ENCODE results near the gene ADAMTSL1. TPM values are rescaled to one million over a fixed set of nuclear protein-coding genes. Genes with fewer than 3 reads are reported as not detected.

The ADAMTSL1 gene
- total and polyA plus RNA-seq, 5 experiments from 2014 or later, result not detected

- H3K9me3 Mint-ChIP-seq, result peaks cover 0 to 2% (median 0%) of the 10 kb centered on the region in 9 donors
- no peaks in the 10 kb centered on the region for H3K27me3 Mint-ChIP-seq
- POLR2A ChIA-PET, result no interaction called here
- H3K4me3 Mint-ChIP-seq, result no peak overlapping the region
- ATAC-seq (no peak), DNase-seq (no peak)
- H3K27ac Mint-ChIP-seq, result no peak overlapping the region
- H3K4me1 Mint-ChIP-seq, result no peaks in the 10 kb centered on the region
- no peaks in the 10 kb centered on the region for H3K36me3 Mint-ChIP-seq
Measured at GRCh38 chr9:18548456-18548855, 74.5 kb downstream of the ADAMTSL1 start.

GRCh38 chr9:18549772-18550171, 75.8 kb downstream of the ADAMTSL1 start:
- Mint-ChIP-seq H3K27me3 (peaks cover 0 to 1% (median 0%) of the 10 kb centered on the region in 5 donors), H3K36me3 (no peaks in the 10 kb centered on the region), H3K27ac (no peak overlapping the region), H3K4me3 (no peak overlapping the region), H3K9me3 (peaks cover 0 to 11% (median 0%) of the 10 kb centered on the region in 9 donors), H3K4me1 (no peaks in the 10 kb centered on the region)
- POLR2A ChIA-PET, result no interaction called here
- ATAC-seq (no peak), DNase-seq (no peak)

GRCh38 chr9:18550286-18550685, 76.3 kb downstream of the ADAMTSL1 start:
- Mint-ChIP-seq H3K27me3 (peaks cover 0 to 4% (median 0%) of the 10 kb centered on the region in 5 donors), H3K27ac (no peak overlapping the region), H3K9me3 (peaks cover 0 to 14% (median 0%) of the 10 kb centered on the region in 9 donors), H3K4me3 (no peak overlapping the region), H3K36me3 (no peaks in the 10 kb centered on the region), H3K4me1 (no peaks in the 10 kb centered on the region)
- POLR2A ChIA-PET, result no interaction called here
- no peak for DNase-seq
- ATAC-seq, result no peak

- Mint-ChIP-seq H3K27me3 (peaks cover 0 to 10% (median 0%) of the 10 kb centered on the region in 5 donors), H3K36me3 (no peaks in the 10 kb centered on the region), H3K9me3 (peaks cover 0 to 17% (median 6%) of the 10 kb centered on the region in 9 donors), H3K4me1 (no peaks in the 10 kb centered on the region), H3K4me3 (no peak overlapping the region), H3K27ac (no peak overlapping the region)
- DNase-seq (no peak), ATAC-seq (no peak)
- POLR2A ChIA-PET, result no interaction called here
Measured at GRCh38 chr9:18554244-18554643, 80.3 kb downstream of the ADAMTSL1 start.

- ATAC-seq, result no peak
- Mint-ChIP-seq H3K27ac (no peak overlapping the region), H3K4me1 (no peaks in the 10 kb centered on the region), H3K27me3 (peaks cover 0 to 10% (median 0%) of the 10 kb centered on the region in 5 donors), H3K4me3 (no peak overlapping the region), H3K36me3 (no peaks in the 10 kb centered on the region), H3K9me3 (peaks cover 0 to 17% (median 11%) of the 10 kb centered on the region in 9 donors)
- POLR2A ChIA-PET, result no interaction called here
- no peak for DNase-seq
Measured at GRCh38 chr9:18555105-18555883, 81.3 kb downstream of the ADAMTSL1 start.

GRCh38 chr9:18564018-18564880, 90.3 kb downstream of the ADAMTSL1 start:
- H3K4me1 Mint-ChIP-seq, result no peaks in the 10 kb centered on the region
- no peak overlapping the region for H3K27ac Mint-ChIP-seq
- DNase-seq, result no peak
- POLR2A ChIA-PET, result interaction anchor here (0.6 kb wide), 1 partner anchor 549 kb away, joined by 3 read pairs; no protein-coding TSS in a partner anchor
- H3K9me3 Mint-ChIP-seq, result peaks cover 0 to 27% (median 12%) of the 10 kb centered on the region in 9 donors
- no peak overlapping the region for H3K4me3 Mint-ChIP-seq
- H3K36me3 Mint-ChIP-seq, result peaks cover 0 to 13% (median 0%) of the 10 kb centered on the region in 3 donors
- no peak for ATAC-seq
- peaks cover 0 to 7% (median 3%) of the 10 kb centered on the region in 5 donors for H3K27me3 Mint-ChIP-seq

GRCh38 chr9:18566121-18566520, 92.2 kb downstream of the ADAMTSL1 start:
- no peak for ATAC-seq
- H3K27me3 Mint-ChIP-seq, result peaks cover 0 to 7% (median 3%) of the 10 kb centered on the region in 5 donors
- no peak for DNase-seq
- peaks cover 2 to 20% (median 7%) of the 10 kb centered on the region in 9 donors for H3K9me3 Mint-ChIP-seq
- no peaks in the 10 kb centered on the region for H3K4me1 Mint-ChIP-seq
- no peak overlapping the region for H3K4me3 Mint-ChIP-seq
- H3K27ac Mint-ChIP-seq, result no peak overlapping the region
- H3K36me3 Mint-ChIP-seq, result peaks cover 0 to 10% (median 0%) of the 10 kb centered on the region in 3 donors
- POLR2A ChIA-PET, result no interaction called here

- H3K27me3 Mint-ChIP-seq, result peaks cover 0 to 11% (median 5%) of the 10 kb centered on the region in 5 donors
- ATAC-seq (no peak), DNase-seq (no peak)
- H3K4me3 Mint-ChIP-seq, result no peak overlapping the region
- H3K4me1 Mint-ChIP-seq, result no peaks in the 10 kb centered on the region
- no peak overlapping the region for H3K27ac Mint-ChIP-seq
- H3K9me3 Mint-ChIP-seq, result peaks cover 0 to 9% (median 0%) of the 10 kb centered on the region in 9 donors
- H3K36me3 Mint-ChIP-seq, result no peaks in the 10 kb centered on the region
- POLR2A ChIA-PET, result no interaction called here
Measured at GRCh38 chr9:18568973-18569372, 95.0 kb downstream of the ADAMTSL1 start.

GRCh38 chr9:18569941-18570630, 96.1 kb downstream of the ADAMTSL1 start:
- H3K4me1 Mint-ChIP-seq, result no peaks in the 10 kb centered on the region
- ATAC-seq, result no peak
- H3K36me3 Mint-ChIP-seq, result no peaks in the 10 kb centered on the region
- no peak overlapping the region for H3K27ac Mint-ChIP-seq
- H3K4me3 Mint-ChIP-seq, result no peak overlapping the region
- peaks cover 0 to 11% (median 1%) of the 10 kb centered on the region in 5 donors for H3K27me3 Mint-ChIP-seq
- POLR2A ChIA-PET, result no interaction called here
- peaks cover 0 to 9% (median 0%) of the 10 kb centered on the region in 9 donors for H3K9me3 Mint-ChIP-seq
- DNase-seq, result no peak

- no peak for ATAC-seq
- POLR2A ChIA-PET, result no interaction called here
Measured at GRCh38 chr9:18573021-18573556, 99.1 kb downstream of the ADAMTSL1 start.

GRCh38 chr9:18575686-18576085, 101.7 kb downstream of the ADAMTSL1 start:
- Mint-ChIP-seq H3K27ac (no peak overlapping the region), H3K36me3 (no peaks in the 10 kb centered on the region), H3K27me3 (peaks cover 0 to 4% (median 0%) of the 10 kb centered on the region in 5 donors), H3K9me3 (peaks cover 0 to 9% (median 0%) of the 10 kb centered on the region in 9 donors), H3K4me3 (no peak overlapping the region), H3K4me1 (no peaks in the 10 kb centered on the region)
- POLR2A ChIA-PET, result no interaction called here
- no peak for DNase-seq
- ATAC-seq, result no peak

More at GRCh38 chr9:18573021-18573556, 99.1 kb downstream of the ADAMTSL1 start:
- Mint-ChIP-seq H3K27ac (no peak overlapping the region), H3K4me1 (no peaks in the 10 kb centered on the region), H3K4me3 (no peak overlapping the region), H3K27me3 (peaks cover 0 to 4% (median 0%) of the 10 kb centered on the region in 5 donors), H3K9me3 (peaks cover 0 to 9% (median 0%) of the 10 kb centered on the region in 9 donors), H3K36me3 (no peaks in the 10 kb centered on the region)
- no peak for DNase-seq

- Mint-ChIP-seq H3K27me3 (peaks cover 0 to 13% (median 1%) of the 10 kb centered on the region in 5 donors), H3K4me3 (no peak overlapping the region)
- POLR2A ChIA-PET, result no interaction called here
Measured at GRCh38 chr9:18579536-18579935, 105.6 kb downstream of the ADAMTSL1 start.

More at GRCh38 chr9:18579536-18579935, 105.6 kb downstream of the ADAMTSL1 start:
- DNase-seq, result no peak
- no peak for ATAC-seq
- H3K36me3 Mint-ChIP-seq, result no peaks in the 10 kb centered on the region
- no peak overlapping the region for H3K27ac Mint-ChIP-seq
- H3K4me1 Mint-ChIP-seq, result no peaks in the 10 kb centered on the region
- peaks cover 0 to 6% (median 0%) of the 10 kb centered on the region in 9 donors for H3K9me3 Mint-ChIP-seq

All from naive thymus-derived CD8-positive, alpha-beta T cell (primary cell).